ENCODE data around the gene PARD3B.

- TF ChIP-seq GABPA (IDR thresholded peaks at IDR 0.05; ENCODE audit: low read depth): no peak
- TF ChIP-seq CTCF (IDR thresholded peaks at IDR 0.05; ENCODE audit: insufficient read depth, low read length): no peak
- TF ChIP-seq REST (IDR thresholded peaks at IDR 0.05; ENCODE audit: insufficient replicate concordance, low read depth): no peak
- no peak for TF ChIP-seq POLR2AphosphoS5 (IDR thresholded peaks at IDR 0.05; ENCODE audit: low read depth)
Observed at GRCh38 chr2:205311201-205311600, 765.9 kb downstream of the PARD3B start.
